Lower leg skin (tissue), 4 donors: Measurements from ENCODE around the gene GPR151. TPM values are rescaled to one million over a fixed set of nuclear protein-coding genes. Genes with fewer than 3 reads are reported as not detected.

Source experiments
- DNase-seq, 2 donors: peaks; one replicate each; pipeline ENCODE4 v3.0.0-alpha.2; 2019; ENCODE audit warnings: low spot score in 2 of 2
- H3K4me3 ChIP-seq: fragments of 200-600 bp; sonication (generic); 2 replicates; pipeline ENCODE4 v1.5.1; 2017; ENCODE audit warnings: mild to moderate bottlenecking, low read depth; ENCODE audit not compliant: poor library complexity, severe bottlenecking
- POLR2A ChIP-seq, 2 donors: fragments of 450-650 bp; IDR thresholded peaks; one replicate each; pipeline ENCODE4 v1.6.1; 2016 to 2017; ENCODE audit warnings: antibody characterized with exemption in 2 of 2, mild to moderate bottlenecking in 1 of 2, moderate library complexity in 1 of 2
- WGBS, 2 donors: methylation state at CpG; one replicate each; pipeline ENCODE4 v1.1.5; 2018; 5-methylcytosine and 5-hydroxymethylcytosine counted together
- intact Hi-C: fragments of 100-400 bp; cut with DNase I; formaldehyde crosslinking; loops from one replicate; pipeline ENCODE4 v1.15.0; 2023; ENCODE audit warnings: low total_unique reads
- total RNA-seq, 4 donors: library from RNA; depleted of rRNA; stranded (reverse); fragments of >200 nt; gene quantifications; one replicate each; pipeline ENCODE4 v1.1.0, GENCODE V29; 2016
- TF ChIP-seq, protein P1 (sequence below), 3 donors: fragments of 450-650 bp; IDR thresholded peaks; one replicate each; pipeline ENCODE4 v1.5.1; 2016; ENCODE audit warnings: antibody characterized with exemption in 3 of 3, mild to moderate bottlenecking in 3 of 3, moderate library complexity in 2 of 3

GPR151 gene
- total RNA-seq, 4 donors from 2014 or later, result not detected

- no peak for DNase-seq
- H3K4me3 ChIP-seq, result no peak overlapping the region
- intact Hi-C loops, result no loop called here
- 97% methylated on average over 4 of the region's 4 CpGs for WGBS, 2 donors
- no peak for TF ChIP-seq POLR2A (IDR thresholded peaks at IDR 0.05)
- TF ChIP-seq, protein P1, sequence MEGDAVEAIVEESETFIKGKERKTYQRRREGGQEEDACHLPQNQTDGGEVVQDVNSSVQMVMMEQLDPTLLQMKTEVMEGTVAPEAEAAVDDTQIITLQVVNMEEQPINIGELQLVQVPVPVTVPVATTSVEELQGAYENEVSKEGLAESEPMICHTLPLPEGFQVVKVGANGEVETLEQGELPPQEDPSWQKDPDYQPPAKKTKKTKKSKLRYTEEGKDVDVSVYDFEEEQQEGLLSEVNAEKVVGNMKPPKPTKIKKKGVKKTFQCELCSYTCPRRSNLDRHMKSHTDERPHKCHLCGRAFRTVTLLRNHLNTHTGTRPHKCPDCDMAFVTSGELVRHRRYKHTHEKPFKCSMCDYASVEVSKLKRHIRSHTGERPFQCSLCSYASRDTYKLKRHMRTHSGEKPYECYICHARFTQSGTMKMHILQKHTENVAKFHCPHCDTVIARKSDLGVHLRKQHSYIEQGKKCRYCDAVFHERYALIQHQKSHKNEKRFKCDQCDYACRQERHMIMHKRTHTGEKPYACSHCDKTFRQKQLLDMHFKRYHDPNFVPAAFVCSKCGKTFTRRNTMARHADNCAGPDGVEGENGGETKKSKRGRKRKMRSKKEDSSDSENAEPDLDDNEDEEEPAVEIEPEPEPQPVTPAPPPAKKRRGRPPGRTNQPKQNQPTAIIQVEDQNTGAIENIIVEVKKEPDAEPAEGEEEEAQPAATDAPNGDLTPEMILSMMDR (IDR thresholded peaks at IDR 0.05), result no peak
Observed at GRCh38 chr5:146499680-146500079, 16.3 kb downstream of the GPR151 start.

- DNase-seq, result no peak
- intact Hi-C loops, result no loop called here
Observed at GRCh38 chr5:146494656-146495055, 21.3 kb downstream of the GPR151 start.

DNA sequence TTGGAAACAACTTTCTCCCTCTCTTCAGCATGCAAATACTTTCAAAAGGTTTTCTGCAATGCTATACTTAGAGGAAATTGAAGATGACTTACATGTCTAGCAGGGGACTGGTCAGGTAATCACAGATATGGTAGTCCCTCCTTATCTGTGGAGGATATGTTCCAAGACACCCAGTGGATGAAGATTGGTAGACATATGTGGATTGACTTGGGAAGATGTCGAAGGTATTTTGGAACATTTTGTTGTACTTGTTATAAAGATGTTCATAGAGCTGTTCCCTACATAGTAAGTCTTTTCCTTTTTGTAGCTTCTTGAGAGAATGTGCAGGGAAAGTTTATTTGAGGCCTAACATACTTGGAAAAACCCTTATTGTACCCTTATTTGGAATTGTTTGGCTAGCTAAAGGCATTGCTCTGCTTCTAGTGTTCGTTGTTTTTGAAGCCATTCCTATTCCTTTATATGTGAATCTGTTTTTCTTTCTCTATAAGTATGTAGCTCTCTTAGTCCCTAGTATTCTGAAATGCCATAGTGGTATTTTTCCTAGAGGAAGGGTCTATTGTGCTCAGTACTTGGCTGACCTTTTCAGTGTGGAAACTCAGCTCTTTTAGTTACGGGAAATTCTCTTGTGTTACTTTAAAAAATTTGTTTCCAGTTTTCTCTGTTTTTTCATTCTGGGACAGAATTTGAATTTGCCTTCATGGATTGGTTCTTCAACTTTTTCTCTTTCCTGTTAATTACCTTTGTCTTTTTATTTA is 25.7 kb downstream of the GPR151 start:
- TF ChIP-seq, protein P1 (IDR thresholded peaks at IDR 0.05), result no peak
- TF ChIP-seq POLR2A (IDR thresholded peaks at IDR 0.05), result no peak
- intact Hi-C loops, result no loop called here
- DNase-seq, result no peak
- no peak overlapping the region for H3K4me3 ChIP-seq
- WGBS, 2 donors, result 60 to 87% methylated on average over 3 of the region's 3 CpGs

More at GRCh38 chr5:146494656-146495055, 21.3 kb downstream of the GPR151 start:
- no peak overlapping the region for H3K4me3 ChIP-seq
- no peak for TF ChIP-seq POLR2A (IDR thresholded peaks at IDR 0.05)
- TF ChIP-seq, protein P1 (IDR thresholded peaks at IDR 0.05), result no peak
- WGBS, 2 donors, result 83 to 86% methylated on average over 2 of the region's 2 CpGs

DNA sequence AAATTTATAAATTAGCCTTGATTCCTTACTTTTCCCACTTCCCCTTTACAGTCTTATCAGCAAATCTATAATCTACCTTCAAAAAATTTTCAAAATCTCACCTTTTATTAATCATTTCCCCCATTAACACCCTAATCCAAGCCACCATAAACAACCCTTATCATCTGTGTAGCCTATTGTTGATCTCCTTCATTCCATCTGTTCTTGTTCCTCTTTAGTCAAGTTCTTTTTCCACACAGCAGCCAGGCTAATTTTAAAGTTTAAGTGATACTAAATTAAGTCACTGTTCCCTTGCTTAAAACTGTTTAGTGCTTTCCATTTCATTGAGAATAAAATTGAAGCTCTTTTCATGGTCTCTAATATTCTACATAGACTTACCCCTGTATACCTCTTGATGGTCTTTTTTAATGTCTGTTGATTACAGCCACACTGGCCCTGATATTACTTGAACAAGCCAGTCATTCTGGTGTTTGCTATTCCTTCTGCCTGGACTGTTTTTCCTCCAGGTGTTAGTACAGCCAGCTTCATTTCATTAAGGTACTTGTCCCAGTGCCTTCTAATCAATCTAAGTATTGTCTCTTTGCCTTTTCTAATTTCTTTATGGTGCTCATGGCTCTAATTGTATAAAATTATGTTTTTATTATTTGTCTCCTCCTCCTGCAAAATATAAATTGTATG is 31.1 kb downstream of the GPR151 start:
- no peak overlapping the region for H3K4me3 ChIP-seq
- no peak for TF ChIP-seq POLR2A (IDR thresholded peaks at IDR 0.05)
- TF ChIP-seq, protein P1 (IDR thresholded peaks at IDR 0.05), result no peak
- intact Hi-C loops, result no loop called here
- DNase-seq, result no peak

GRCh38 chr5:146482775-146483174 is 33.2 kb downstream of the GPR151 start:
- DNase-seq, result no peak
- TF ChIP-seq POLR2A (IDR thresholded peaks at IDR 0.05), result no peak
- TF ChIP-seq, protein P1 (IDR thresholded peaks at IDR 0.05), result no peak
- no peak overlapping the region for H3K4me3 ChIP-seq
- intact Hi-C loops, result no loop called here
- WGBS, 2 donors, result 91 to 94% methylated on average over 2 of the region's 2 CpGs
